ENCODE data around the gene TACC3. TPM values are rescaled to one million over a fixed set of nuclear protein-coding genes. Genes with fewer than 3 reads are reported as not detected.

Gene TACC3
- total and polyA plus RNA-seq, 2 donors (not counting 1 experiment from before 2014, with no cell fraction given), result 7.3 to 10.2 TPM

GRCh38 chr4:1728061-1728980 is 7.0 kb downstream of the TACC3 start:
- no peak overlapping the region for H3K9ac ChIP-seq (ENCODE audit: insufficient read depth, low read length)
- no peak for DNase-seq (ENCODE audit: low read depth in 2 of 2)
- peaks cover 64% of the 10 kb centered on the region for H3K79me2 ChIP-seq (ENCODE audit: control insufficient read depth, insufficient read depth, low read length)
- H3K27me3 ChIP-seq (ENCODE audit: control insufficient read depth, insufficient read depth, low read length), result no peaks in the 10 kb centered on the region
- no peak overlapping the region for H3K4me3 ChIP-seq (replicated peaks in 1 of 4; ENCODE audit: control extremely low read depth in 1 of 4, insufficient read depth in 1 of 4, low read depth in 3 of 4, low read length in 4 of 4)
- H3K27ac ChIP-seq (ENCODE audit: insufficient read depth, low read length), result no peak overlapping the region
- peaks cover 8% of the 10 kb centered on the region for H3K4me1 ChIP-seq (ENCODE audit: control insufficient read depth, extremely low read depth, insufficient read depth, low read length)
- H3K36me3 ChIP-seq (ENCODE audit: control insufficient read depth, insufficient read depth, low read length), result peaks cover 38% of the 10 kb centered on the region
- no peak for TF ChIP-seq CTCF (conservative IDR thresholded peaks at IDR 0.05 in 1 of 2, IDR thresholded peaks at IDR 0.05 in 1 of 2; ENCODE audit: low read depth in 1 of 2, low read length in 2 of 2)
- no peak for TF ChIP-seq EZH2 (IDR thresholded peaks at IDR 0.05; ENCODE audit: low read length, missing control alignments)
- H3K9me3 ChIP-seq (ENCODE audit: control insufficient read depth, insufficient read depth, low read depth, low read length), result no peaks in the 10 kb centered on the region
- no peak overlapping the region for H3K4me2 ChIP-seq (ENCODE audit: extremely low read depth, insufficient read depth, low read length)
- H4K20me1 ChIP-seq (ENCODE audit: control insufficient read depth, extremely low read depth, insufficient read depth, low read length), result no peaks in the 10 kb centered on the region
- H2AFZ ChIP-seq (ENCODE audit: low read length), result no peak overlapping the region

- Histone ChIP-seq H3K9me3 (ENCODE audit: control insufficient read depth, insufficient read depth, low read depth, low read length) (no peaks in the 10 kb centered on the region), H3K4me1 (ENCODE audit: control insufficient read depth, extremely low read depth, insufficient read depth, low read length) (peaks cover 7% of the 10 kb centered on the region), H2AFZ (ENCODE audit: low read length) (no peak overlapping the region), H3K4me2 (ENCODE audit: extremely low read depth, insufficient read depth, low read length) (no peak overlapping the region), H3K79me2 (ENCODE audit: control insufficient read depth, insufficient read depth, low read length) (peaks cover 50% of the 10 kb centered on the region), H3K27ac (ENCODE audit: insufficient read depth, low read length) (no peak overlapping the region), H3K4me3 (replicated peaks in 1 of 4; ENCODE audit: control extremely low read depth in 1 of 4, insufficient read depth in 1 of 4, low read depth in 3 of 4, low read length in 4 of 4) (no peak overlapping the region), H3K27me3 (ENCODE audit: control insufficient read depth, insufficient read depth, low read length) (no peaks in the 10 kb centered on the region), H3K36me3 (ENCODE audit: control insufficient read depth, insufficient read depth, low read length) (peaks cover 44% of the 10 kb centered on the region), H4K20me1 (ENCODE audit: control insufficient read depth, extremely low read depth, insufficient read depth, low read length) (no peaks in the 10 kb centered on the region), H3K9ac (ENCODE audit: insufficient read depth, low read length) (no peak overlapping the region)
- TF ChIP-seq EZH2 (IDR thresholded peaks at IDR 0.05; ENCODE audit: low read length, missing control alignments) (no peak), CTCF (conservative IDR thresholded peaks at IDR 0.05 in 1 of 2, IDR thresholded peaks at IDR 0.05 in 1 of 2; ENCODE audit: low read depth in 1 of 2, low read length in 2 of 2) (no peak)
- DNase-seq (ENCODE audit: low read depth in 2 of 2), result no peak
Observed at GRCh38 chr4:1730532-1731135, 9.3 kb downstream of the TACC3 start.

GRCh38 chr4:1731180-1731579 is 9.9 kb downstream of the TACC3 start:
- H3K4me3 ChIP-seq (replicated peaks in 1 of 4; ENCODE audit: control extremely low read depth in 1 of 4, insufficient read depth in 1 of 4, low read depth in 3 of 4, low read length in 4 of 4), result no peak overlapping the region
- H3K4me1 ChIP-seq (ENCODE audit: control insufficient read depth, extremely low read depth, insufficient read depth, low read length), result peaks cover 7% of the 10 kb centered on the region
- no peak overlapping the region for H3K9ac ChIP-seq (ENCODE audit: insufficient read depth, low read length)
- peak in 1 of 2 donors; percentile 77 for DNase-seq (ENCODE audit: low read depth in 2 of 2)
- peaks cover 42% of the 10 kb centered on the region for H3K36me3 ChIP-seq (ENCODE audit: control insufficient read depth, insufficient read depth, low read length)
- no peaks in the 10 kb centered on the region for H3K27me3 ChIP-seq (ENCODE audit: control insufficient read depth, insufficient read depth, low read length)
- TF ChIP-seq CTCF (conservative IDR thresholded peaks at IDR 0.05 in 1 of 2, IDR thresholded peaks at IDR 0.05 in 1 of 2; ENCODE audit: low read depth in 1 of 2, low read length in 2 of 2) (no peak), EZH2 (IDR thresholded peaks at IDR 0.05; ENCODE audit: low read length, missing control alignments) (no peak)
- H2AFZ ChIP-seq (ENCODE audit: low read length), result no peak overlapping the region
- H3K27ac ChIP-seq (ENCODE audit: insufficient read depth, low read length), result no peak overlapping the region
- no peaks in the 10 kb centered on the region for H4K20me1 ChIP-seq (ENCODE audit: control insufficient read depth, extremely low read depth, insufficient read depth, low read length)
- H3K9me3 ChIP-seq (ENCODE audit: control insufficient read depth, insufficient read depth, low read depth, low read length), result no peaks in the 10 kb centered on the region
- H3K79me2 ChIP-seq (ENCODE audit: control insufficient read depth, insufficient read depth, low read length), result peaks cover 44% of the 10 kb centered on the region
- no peak overlapping the region for H3K4me2 ChIP-seq (ENCODE audit: extremely low read depth, insufficient read depth, low read length)

Measured in fibroblast of lung (primary cell).